MM.1S (cell line): ENCODE results near the gene CD300LF.

Experiments used
- DNase-seq: peaks from one replicate; pipeline ENCODE4 v3.0.0-alpha.2; 2015
- H2AFZ ChIP-seq: fragments of 300-600 bp; sonication (generic); 2 replicates; pipeline ENCODE4 v1.6.0; 2016; ENCODE audit warnings: antibody characterized with exemption, low read length
- H3F3A ChIP-seq: fragments of 300-600 bp; sonication (generic); 2 replicates; pipeline ENCODE4 v1.6.1; 2016; ENCODE audit warnings: mild to moderate bottlenecking, antibody characterized with exemption, low read length, moderate library complexity, mixed read lengths; ENCODE audit not compliant: insufficient read depth
- H3K27ac ChIP-seq: fragments of 300-600 bp; sonication (generic); 2 replicates; pipeline ENCODE4 v1.5.1; 2016; ENCODE audit warnings: mild to moderate bottlenecking, low read length
- H3K27me3 ChIP-seq: fragments of 300-600 bp; sonication (generic); replicated peaks from 2 replicates; pipeline ENCODE4 v1.6.0; 2016; ENCODE audit warnings: low read length; ENCODE audit not compliant: insufficient read depth
- H3K36me3 ChIP-seq: fragments of 300-600 bp; sonication (generic); replicated peaks from 2 replicates; pipeline ENCODE4 v1.6.1; 2016; ENCODE audit warnings: mild to moderate bottlenecking, low read length, mixed read lengths; ENCODE audit not compliant: insufficient read depth
- H3K4me1 ChIP-seq: fragments of 300-600 bp; sonication (generic); 2 replicates; pipeline ENCODE4 v1.6.1; 2016; ENCODE audit warnings: low read length, mixed read lengths
- H3K4me2 ChIP-seq: fragments of 300-600 bp; sonication (generic); 2 replicates; pipeline ENCODE4 v1.6.0; 2016; ENCODE audit warnings: low read depth, low read length
- H3K4me3 ChIP-seq: fragments of 300-600 bp; sonication (generic); 2 replicates; pipeline ENCODE4 v1.5.1; 2016; ENCODE audit warnings: low read length, mixed read lengths
- H3K79me2 ChIP-seq: fragments of 300-600 bp; sonication (generic); 2 replicates; pipeline ENCODE4 v1.6.1; 2016; ENCODE audit warnings: mixed run types, low read length, mixed read lengths
- H3K9ac ChIP-seq: fragments of 300-600 bp; sonication (generic); 2 replicates; pipeline ENCODE4 v1.6.1; 2016; ENCODE audit warnings: low read length, mixed read lengths
- H3K9me2 ChIP-seq: fragments of 300-600 bp; sonication (generic); replicated peaks from 2 replicates; pipeline ENCODE4 v1.6.1; 2016; ENCODE audit warnings: mild to moderate bottlenecking, low read length, mixed read lengths; ENCODE audit not compliant: insufficient read depth
- H3K9me3 ChIP-seq: fragments of 300-600 bp; sonication (generic); replicated peaks from 2 replicates; pipeline ENCODE4 v1.6.1; 2016; ENCODE audit warnings: mild to moderate bottlenecking, low read length, mixed read lengths; ENCODE audit not compliant: insufficient read depth
- H4K20me1 ChIP-seq: fragments of 300-600 bp; sonication (generic); 2 replicates; pipeline ENCODE4 v1.6.1; 2016; ENCODE audit warnings: mild to moderate bottlenecking, low read length, moderate library complexity, mixed read lengths; ENCODE audit not compliant: insufficient read depth
- EZH2 ChIP-seq: fragments of 300-600 bp; sonication (generic); optimal IDR thresholded peaks from 2 replicates; pipeline ENCODE3; 2017; ENCODE audit warnings: low read depth, mild to moderate bottlenecking, antibody characterized with exemption, low read length, mixed read lengths
- EZH2phosphoT487 ChIP-seq: fragments of 300-600 bp; sonication (generic); IDR thresholded peaks from 2 replicates; pipeline ENCODE4 v1.6.1; 2018; ENCODE audit warnings: antibody characterized with exemption, low read length
- TF ChIP-seq, protein P1 (sequence below): fragments of 300-600 bp; sonication (generic); IDR thresholded peaks from 2 replicates; pipeline ENCODE4 v1.5.1; 2016; ENCODE audit warnings: antibody characterized with exemption, low read length, mixed read lengths

CD300LF gene

DNA sequence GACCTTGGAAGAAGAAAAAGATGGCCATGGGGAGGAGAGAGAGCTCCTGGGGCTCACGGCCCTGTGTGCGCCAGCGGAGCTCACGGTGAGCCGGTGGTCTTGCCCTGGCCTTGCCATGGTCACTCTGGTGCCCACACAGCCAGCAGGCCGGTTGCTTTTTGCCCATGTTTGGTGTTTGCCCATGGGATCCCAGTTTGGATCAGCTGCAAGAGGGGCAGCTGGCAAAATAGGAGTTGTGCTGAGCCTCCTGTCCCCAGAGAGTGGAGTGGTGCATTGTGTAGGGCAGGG is 37.3 kb upstream of the CD300LF start:
- Histone ChIP-seq H3K4me2 (peak overlapping the region; percentile 89), H3K4me1 (peaks cover 30% of the 10 kb centered on the region), H3K79me2 (peaks cover 75% of the 10 kb centered on the region), H2AFZ (no peak overlapping the region), H4K20me1 (peaks cover 13% of the 10 kb centered on the region), H3K27ac (peak overlapping the region; percentile 68; the same call in 1 of the 2 replicates), H3K9ac (peak overlapping the region; percentile 97), H3K27me3 (no peaks in the 10 kb centered on the region), H3F3A (peaks cover 62% of the 10 kb centered on the region), H3K4me3 (peak overlapping the region; percentile 98), H3K9me2 (no peaks in the 10 kb centered on the region), H3K36me3 (no peaks in the 10 kb centered on the region), H3K9me3 (no peaks in the 10 kb centered on the region)
- TF ChIP-seq EZH2phosphoT487 (no peak), EZH2 (no peak)
- TF ChIP-seq, protein P1, sequence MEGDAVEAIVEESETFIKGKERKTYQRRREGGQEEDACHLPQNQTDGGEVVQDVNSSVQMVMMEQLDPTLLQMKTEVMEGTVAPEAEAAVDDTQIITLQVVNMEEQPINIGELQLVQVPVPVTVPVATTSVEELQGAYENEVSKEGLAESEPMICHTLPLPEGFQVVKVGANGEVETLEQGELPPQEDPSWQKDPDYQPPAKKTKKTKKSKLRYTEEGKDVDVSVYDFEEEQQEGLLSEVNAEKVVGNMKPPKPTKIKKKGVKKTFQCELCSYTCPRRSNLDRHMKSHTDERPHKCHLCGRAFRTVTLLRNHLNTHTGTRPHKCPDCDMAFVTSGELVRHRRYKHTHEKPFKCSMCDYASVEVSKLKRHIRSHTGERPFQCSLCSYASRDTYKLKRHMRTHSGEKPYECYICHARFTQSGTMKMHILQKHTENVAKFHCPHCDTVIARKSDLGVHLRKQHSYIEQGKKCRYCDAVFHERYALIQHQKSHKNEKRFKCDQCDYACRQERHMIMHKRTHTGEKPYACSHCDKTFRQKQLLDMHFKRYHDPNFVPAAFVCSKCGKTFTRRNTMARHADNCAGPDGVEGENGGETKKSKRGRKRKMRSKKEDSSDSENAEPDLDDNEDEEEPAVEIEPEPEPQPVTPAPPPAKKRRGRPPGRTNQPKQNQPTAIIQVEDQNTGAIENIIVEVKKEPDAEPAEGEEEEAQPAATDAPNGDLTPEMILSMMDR, result no peak
- no peak for DNase-seq

DNA sequence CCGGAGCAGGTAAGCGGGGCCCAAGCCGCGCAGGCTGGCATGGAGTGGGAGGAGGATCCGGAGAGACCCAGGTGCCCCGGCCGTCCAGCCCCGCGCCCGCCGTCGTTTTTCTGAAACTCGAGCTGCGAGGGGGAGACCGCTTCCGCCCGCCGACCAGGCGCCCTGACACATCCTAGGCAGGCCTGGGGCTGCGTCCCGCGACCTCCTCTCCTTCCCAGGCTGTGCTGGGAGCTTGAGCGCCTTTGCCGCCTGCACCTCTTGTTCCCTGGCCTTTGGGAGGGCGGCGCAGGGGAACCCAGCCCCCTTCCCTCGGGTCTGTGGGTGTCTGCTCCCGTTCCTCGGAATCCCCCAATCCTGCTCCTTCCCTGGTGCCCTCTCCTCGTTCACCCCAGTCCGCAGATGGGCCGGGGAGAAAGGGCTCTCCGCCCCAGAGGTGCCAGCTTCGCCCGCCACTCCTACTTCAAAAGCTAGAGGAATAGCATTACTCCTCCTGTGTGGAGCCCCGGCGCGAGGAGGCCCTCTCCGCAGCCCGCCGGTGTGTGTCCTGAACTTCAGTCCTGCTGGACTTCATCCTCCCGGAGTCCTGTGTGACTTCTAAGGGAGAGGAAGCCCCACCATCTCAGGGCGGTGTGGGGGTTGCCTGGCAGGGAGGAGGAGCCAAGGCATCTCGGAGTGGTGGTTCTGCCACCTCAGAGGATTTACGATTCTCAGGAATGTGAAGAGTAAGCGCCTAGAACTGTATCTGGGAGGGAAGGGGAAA is 36.7 kb upstream of the CD300LF start:
- DNase-seq, result no peak
- Histone ChIP-seq H3K4me2 (peak overlapping the region; percentile 89; the same call in 1 of the 2 replicates), H3K4me1 (peaks cover 27% of the 10 kb centered on the region), H2AFZ (no peak overlapping the region), H3K79me2 (peaks cover 70% of the 10 kb centered on the region), H3K36me3 (no peaks in the 10 kb centered on the region), H3K9ac (peak overlapping the region; percentile 97), H3K4me3 (peak overlapping the region; percentile 98), H3K27ac (peak overlapping the region; percentile 68; the same call in 1 of the 2 replicates), H4K20me1 (peaks cover 13% of the 10 kb centered on the region), H3K9me2 (no peaks in the 10 kb centered on the region), H3F3A (peaks cover 57% of the 10 kb centered on the region), H3K9me3 (no peaks in the 10 kb centered on the region), H3K27me3 (no peaks in the 10 kb centered on the region)
- TF ChIP-seq EZH2, result no peak
- no peak for TF ChIP-seq EZH2phosphoT487
- TF ChIP-seq, protein P1, result no peak

DNA sequence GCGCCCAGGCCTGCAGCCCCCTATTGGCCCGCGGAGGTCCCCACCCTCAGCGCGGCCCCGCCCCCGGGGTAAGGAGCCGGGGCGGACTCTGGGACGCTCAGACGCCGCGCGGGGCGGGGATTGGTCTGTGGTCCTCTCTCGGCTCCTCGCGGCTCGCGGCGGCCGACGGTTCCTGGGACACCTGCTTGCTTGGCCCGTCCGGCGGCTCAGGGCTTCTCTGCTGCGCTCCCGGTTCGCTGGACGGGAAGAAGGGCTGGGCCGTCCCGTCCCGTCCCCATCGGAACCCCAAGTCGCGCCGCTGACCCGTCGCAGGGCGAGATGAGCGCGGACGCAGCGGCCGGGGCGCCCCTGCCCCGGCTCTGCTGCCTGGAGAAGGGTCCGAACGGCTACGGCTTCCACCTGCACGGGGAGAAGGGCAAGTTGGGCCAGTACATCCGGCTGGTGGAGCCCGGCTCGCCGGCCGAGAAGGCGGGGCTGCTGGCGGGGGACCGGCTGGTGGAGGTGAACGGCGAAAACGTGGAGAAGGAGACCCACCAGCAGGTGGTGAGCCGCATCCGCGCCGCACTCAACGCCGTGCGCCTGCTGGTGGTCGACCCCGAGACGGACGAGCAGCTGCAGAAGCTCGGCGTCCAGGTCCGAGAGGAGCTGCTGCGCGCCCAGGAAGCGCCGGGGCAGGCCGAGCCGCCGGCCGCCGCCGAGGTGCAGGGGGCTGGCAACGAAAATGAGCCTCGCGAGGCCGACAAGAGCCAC is 36.0 kb upstream of the CD300LF start, which contains the start of gene NHERF1:
TSS of gene NHERF1 (plus strand) at position 100 of the 750 bp plus-strand sequence. CDS start at position 319, 219 bp downstream.
- Histone ChIP-seq H3K4me3 (peak within 1 kb of the TSS; percentile 98), H4K20me1 (peaks cover 13% of the 10 kb centered on the region), H3K4me2 (peak within 1 kb of the TSS; percentile 89), H2AFZ (no peak within 1 kb of the TSS), H3K4me1 (peaks cover 32% of the 10 kb centered on the region), H3K9me2 (no peaks in the 10 kb centered on the region), H3K27ac (peak within 1 kb of the TSS; percentile 68; the same call in 1 of the 2 replicates), H3F3A (peaks cover 49% of the 10 kb centered on the region), H3K36me3 (no peaks in the 10 kb centered on the region), H3K9ac (peak within 1 kb of the TSS; percentile 97), H3K9me3 (no peaks in the 10 kb centered on the region), H3K27me3 (no peaks in the 10 kb centered on the region), H3K79me2 (peaks cover 77% of the 10 kb centered on the region)
- no peak for TF ChIP-seq EZH2phosphoT487
- no peak for TF ChIP-seq EZH2
- TF ChIP-seq, protein P1, result peak; percentile 33
- DNase-seq, result peak; percentile 95
